ENCODE data around the gene LGI1.

DNA sequence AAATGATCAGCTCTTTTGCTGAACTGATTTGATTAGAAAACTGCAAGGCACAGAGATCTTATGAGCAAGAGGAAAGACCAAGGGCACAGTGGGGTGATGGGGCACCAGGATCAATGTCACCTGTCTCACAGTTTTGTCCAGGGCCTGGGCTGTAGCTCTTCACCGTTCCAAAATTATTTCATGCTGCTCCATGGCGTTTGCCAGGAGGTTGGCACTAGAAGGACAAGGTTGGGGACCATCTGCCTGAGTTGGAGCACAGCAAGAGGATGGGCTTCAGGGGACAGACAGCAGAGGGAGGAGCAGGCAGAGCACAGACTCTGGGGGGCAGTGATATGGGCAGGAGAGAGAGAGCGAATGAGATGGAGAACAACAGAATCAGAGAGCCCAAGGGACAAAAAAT lies 37.8 kb upstream of the LGI1 start:
- TF ChIP-seq, protein P1, sequence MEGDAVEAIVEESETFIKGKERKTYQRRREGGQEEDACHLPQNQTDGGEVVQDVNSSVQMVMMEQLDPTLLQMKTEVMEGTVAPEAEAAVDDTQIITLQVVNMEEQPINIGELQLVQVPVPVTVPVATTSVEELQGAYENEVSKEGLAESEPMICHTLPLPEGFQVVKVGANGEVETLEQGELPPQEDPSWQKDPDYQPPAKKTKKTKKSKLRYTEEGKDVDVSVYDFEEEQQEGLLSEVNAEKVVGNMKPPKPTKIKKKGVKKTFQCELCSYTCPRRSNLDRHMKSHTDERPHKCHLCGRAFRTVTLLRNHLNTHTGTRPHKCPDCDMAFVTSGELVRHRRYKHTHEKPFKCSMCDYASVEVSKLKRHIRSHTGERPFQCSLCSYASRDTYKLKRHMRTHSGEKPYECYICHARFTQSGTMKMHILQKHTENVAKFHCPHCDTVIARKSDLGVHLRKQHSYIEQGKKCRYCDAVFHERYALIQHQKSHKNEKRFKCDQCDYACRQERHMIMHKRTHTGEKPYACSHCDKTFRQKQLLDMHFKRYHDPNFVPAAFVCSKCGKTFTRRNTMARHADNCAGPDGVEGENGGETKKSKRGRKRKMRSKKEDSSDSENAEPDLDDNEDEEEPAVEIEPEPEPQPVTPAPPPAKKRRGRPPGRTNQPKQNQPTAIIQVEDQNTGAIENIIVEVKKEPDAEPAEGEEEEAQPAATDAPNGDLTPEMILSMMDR (conservative IDR thresholded peaks at IDR 0.05) = no peak
- TF ChIP-seq ZFX (IDR thresholded peaks at IDR 0.05) = no peak

Measured in C4-2B (cell line).